Measurements from ENCODE around the gene ATG12. TPM values are rescaled to one million over a fixed set of nuclear protein-coding genes. Genes with fewer than 3 reads are reported as not detected.
A peak's percentile ranks its signal among the peaks of the same experiment; 100 is the strongest.

ATG12 gene
- total RNA-seq, 4 donors from 2014 or later = 27.4 to 118 (median 63.7) TPM

DNA sequence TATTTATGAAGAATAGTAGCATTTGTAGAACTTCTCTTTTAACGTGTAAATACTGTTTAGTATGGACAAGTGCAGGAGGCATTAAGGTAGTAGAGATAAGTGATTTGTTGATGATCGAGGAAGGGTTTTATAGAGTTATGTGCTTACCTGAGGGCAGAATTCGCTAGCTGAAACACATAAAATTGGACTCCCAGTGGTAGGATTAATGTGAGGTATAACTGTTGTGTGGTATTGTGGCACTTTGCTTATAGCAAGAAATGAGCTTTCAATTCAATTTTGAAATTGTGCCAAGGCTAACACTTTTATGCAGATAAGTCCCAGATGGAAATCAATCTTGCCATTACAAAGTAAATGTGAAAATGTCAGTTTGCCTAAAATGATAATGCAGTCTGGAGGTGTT is 1.6 kb upstream of the ATG12 start:
- TF ChIP-seq, protein P1, sequence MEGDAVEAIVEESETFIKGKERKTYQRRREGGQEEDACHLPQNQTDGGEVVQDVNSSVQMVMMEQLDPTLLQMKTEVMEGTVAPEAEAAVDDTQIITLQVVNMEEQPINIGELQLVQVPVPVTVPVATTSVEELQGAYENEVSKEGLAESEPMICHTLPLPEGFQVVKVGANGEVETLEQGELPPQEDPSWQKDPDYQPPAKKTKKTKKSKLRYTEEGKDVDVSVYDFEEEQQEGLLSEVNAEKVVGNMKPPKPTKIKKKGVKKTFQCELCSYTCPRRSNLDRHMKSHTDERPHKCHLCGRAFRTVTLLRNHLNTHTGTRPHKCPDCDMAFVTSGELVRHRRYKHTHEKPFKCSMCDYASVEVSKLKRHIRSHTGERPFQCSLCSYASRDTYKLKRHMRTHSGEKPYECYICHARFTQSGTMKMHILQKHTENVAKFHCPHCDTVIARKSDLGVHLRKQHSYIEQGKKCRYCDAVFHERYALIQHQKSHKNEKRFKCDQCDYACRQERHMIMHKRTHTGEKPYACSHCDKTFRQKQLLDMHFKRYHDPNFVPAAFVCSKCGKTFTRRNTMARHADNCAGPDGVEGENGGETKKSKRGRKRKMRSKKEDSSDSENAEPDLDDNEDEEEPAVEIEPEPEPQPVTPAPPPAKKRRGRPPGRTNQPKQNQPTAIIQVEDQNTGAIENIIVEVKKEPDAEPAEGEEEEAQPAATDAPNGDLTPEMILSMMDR (IDR thresholded peaks at IDR 0.05) = no peak
- no peak for TF ChIP-seq POLR2A (IDR thresholded peaks at IDR 0.05)
- no peaks in the 10 kb centered on the region for H3K9me3 ChIP-seq
- H3K27me3 ChIP-seq = no peaks in the 10 kb centered on the region
- H3K4me1 ChIP-seq = peaks cover 0 to 5% of the 10 kb centered on the region in 2 donors
- no peaks in the 10 kb centered on the region for H3K36me3 ChIP-seq
- DNase-seq = no peak
- intact Hi-C loops (cut with DNase I; ENCODE audit: low total_unique reads) = no loop called here
- peak overlapping the region in 1 of 2 donors; percentile 96 for H3K27ac ChIP-seq
- H3K4me3 ChIP-seq = peak overlapping the region; percentile 88

DNA sequence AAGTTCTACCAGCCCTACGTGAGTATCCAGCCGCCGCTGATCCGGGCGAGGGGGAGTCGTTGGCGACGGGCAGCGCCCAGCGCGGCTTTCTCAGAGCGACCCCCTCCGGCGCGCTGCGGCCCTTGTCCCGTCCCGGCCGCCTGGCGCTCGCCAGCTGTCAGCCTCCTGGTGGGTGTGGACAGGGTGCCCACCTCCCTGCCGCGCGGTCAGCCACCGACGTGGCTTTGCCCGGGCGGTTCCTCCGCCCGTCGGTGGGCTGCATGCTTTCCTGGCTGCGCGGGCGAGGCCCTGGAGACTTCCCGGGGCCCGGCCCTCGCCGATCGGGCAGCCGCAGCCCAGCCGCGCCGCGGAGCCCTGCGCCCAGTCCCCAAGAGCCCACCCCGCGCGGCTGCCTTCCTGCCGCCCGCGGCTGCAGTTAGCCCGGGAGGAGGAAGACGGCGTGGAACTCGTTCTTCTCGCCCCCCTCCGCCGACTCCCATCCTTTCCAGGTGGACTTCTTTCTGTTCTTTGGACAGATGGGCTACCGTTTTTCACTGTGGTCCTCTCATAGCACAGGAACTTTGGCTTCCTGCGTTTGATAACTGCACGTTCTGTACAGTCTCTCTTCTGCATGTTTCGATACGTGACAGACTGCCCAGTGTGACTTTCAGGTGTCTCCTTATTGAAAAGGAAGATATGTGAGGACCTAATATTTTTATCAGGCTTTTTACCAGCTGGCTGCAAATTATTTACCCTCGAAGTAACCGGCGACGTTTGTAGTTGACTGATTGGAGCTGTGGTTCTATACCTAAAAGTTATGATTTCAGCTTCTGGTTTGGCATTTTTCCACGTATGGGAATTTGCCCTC is 947 bp upstream of the ATG12 start:
- peak in 1 of 2 donors; percentile 18 for TF ChIP-seq POLR2A (IDR thresholded peaks at IDR 0.05)
- TF ChIP-seq, protein P1 (IDR thresholded peaks at IDR 0.05) = peak in 3 of 4 experiments; percentile 29 to 40 (median 35)
- DNase-seq = peak in 1 of 2 donors; percentile 22
- Histone ChIP-seq H3K27me3 (no peaks in the 10 kb centered on the region), H3K9me3 (no peaks in the 10 kb centered on the region), H3K4me1 (peaks cover 0 to 5% of the 10 kb centered on the region in 2 donors), H3K36me3 (no peaks in the 10 kb centered on the region), H3K27ac (peak overlapping the region; percentile 94 to 96), H3K4me3 (peak overlapping the region; percentile 88)
- intact Hi-C loops (cut with DNase I; ENCODE audit: low total_unique reads) = no loop called here

DNA sequence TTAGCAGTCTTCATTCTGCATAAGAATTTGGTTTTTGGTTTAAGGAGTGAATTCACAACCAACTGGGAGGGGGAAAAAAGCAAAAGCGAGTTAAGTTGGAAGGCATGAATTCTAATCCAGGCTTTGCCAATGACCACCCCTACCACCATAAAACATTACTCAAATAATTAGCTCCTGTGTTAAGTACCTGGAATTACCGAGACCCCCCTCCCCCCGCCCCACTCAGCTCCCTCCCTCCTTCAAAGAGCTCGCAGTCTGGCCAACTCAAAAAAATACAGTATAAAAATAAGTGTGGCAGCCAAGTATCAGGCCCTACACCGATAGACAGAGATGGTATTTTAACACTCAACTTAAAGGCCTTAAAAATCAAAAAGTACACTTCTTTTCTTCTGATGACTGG is 492 bp downstream of the ATG12 start:
- no peaks in the 10 kb centered on the region for H3K9me3 ChIP-seq
- peaks cover 0 to 5% of the 10 kb centered on the region in 2 donors for H3K4me1 ChIP-seq
- TF ChIP-seq, protein P1 (IDR thresholded peaks at IDR 0.05) = no peak
- TF ChIP-seq POLR2A (IDR thresholded peaks at IDR 0.05) = no peak
- H3K27me3 ChIP-seq = no peaks in the 10 kb centered on the region
- no peaks in the 10 kb centered on the region for H3K36me3 ChIP-seq
- H3K27ac ChIP-seq = peak overlapping the region; percentile 94 to 96
- peak overlapping the region; percentile 88 for H3K4me3 ChIP-seq
- intact Hi-C loops (cut with DNase I; ENCODE audit: low total_unique reads) = no loop called here
- DNase-seq = no peak

DNA sequence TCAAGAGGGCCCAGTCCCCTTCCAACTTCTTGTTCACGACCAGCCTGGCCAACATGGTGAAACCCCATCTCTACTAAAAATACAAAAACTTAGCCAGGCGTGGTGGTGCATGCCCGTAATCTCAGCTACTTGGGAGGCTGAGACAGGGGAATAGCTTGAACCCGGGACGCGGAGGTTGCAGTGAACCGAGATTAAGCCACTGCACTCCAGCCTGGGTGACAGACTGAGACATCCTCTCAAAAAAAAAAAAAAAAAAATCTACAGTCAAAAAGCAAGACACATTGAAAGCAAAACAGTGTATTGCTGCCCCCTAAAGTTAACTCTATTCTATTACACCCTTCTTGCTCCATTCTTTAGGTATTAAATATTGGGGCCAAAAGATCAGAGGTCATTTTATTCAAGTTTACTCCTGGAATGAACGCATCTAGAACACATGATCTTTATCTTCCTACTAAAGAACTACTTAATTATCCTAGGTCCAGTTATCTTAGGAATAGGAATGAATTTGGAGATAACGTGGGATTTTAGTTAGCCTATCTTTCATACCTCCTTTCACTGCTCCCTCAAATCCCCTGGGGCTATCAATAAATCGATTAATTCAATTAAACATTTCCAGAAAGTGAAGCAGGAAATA is 2.4 kb downstream of the ATG12 start:
- H3K27ac ChIP-seq = no peak overlapping the region
- TF ChIP-seq, protein P1 (IDR thresholded peaks at IDR 0.05) = peak; percentile 28 to 55 (median 52)
- TF ChIP-seq POLR2A (IDR thresholded peaks at IDR 0.05) = no peak
- intact Hi-C loops (cut with DNase I; ENCODE audit: low total_unique reads) = no loop called here
- H3K9me3 ChIP-seq = no peaks in the 10 kb centered on the region
- H3K27me3 ChIP-seq = no peaks in the 10 kb centered on the region
- H3K4me1 ChIP-seq = peaks cover 0 to 5% of the 10 kb centered on the region in 2 donors
- H3K36me3 ChIP-seq = no peaks in the 10 kb centered on the region
- H3K4me3 ChIP-seq = no peak overlapping the region
- no peak for DNase-seq

DNA sequence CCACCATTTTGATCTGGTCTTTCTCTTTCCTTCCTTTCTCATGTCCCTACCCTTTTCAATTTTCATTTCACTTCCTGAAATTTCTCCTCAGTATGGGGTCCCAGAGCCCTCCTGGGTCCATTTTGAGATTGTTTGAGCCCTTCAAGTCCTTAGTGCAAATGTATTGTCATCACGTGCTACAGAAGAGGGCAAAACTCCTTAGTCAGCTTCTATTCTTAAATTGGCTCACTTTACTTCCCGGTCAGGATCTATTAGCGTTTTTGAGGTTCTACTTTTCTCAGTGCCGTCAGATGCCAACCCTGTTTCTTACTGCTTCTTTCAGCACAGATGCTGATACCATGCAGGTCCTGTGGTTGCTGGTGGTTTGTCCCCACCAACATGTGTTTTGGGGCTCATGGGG is 5.9 kb downstream of the ATG12 start:
- H3K4me3 ChIP-seq = no peak overlapping the region
- no peaks in the 10 kb centered on the region for H3K9me3 ChIP-seq
- no peaks in the 10 kb centered on the region for H3K27me3 ChIP-seq
- no peaks in the 10 kb centered on the region for H3K36me3 ChIP-seq
- H3K4me1 ChIP-seq = peaks cover 0 to 1% of the 10 kb centered on the region in 2 donors
- no peak overlapping the region for H3K27ac ChIP-seq
- no peak for TF ChIP-seq POLR2A (IDR thresholded peaks at IDR 0.05)
- TF ChIP-seq, protein P1 (IDR thresholded peaks at IDR 0.05) = no peak
- intact Hi-C loops (cut with DNase I; ENCODE audit: low total_unique reads) = no loop called here
- no peak for DNase-seq

Data from uterus (tissue), 4 donors.